Glomerular visceral epithelial cell (primary cell): ENCODE results near the gene BRME1.

Experiments used
- DNase-seq: peaks from one replicate; pipeline ENCODE4 v3.0.0-alpha.2; 2016; ENCODE audit errors: extremely low spot score

The BRME1 gene

DNA sequence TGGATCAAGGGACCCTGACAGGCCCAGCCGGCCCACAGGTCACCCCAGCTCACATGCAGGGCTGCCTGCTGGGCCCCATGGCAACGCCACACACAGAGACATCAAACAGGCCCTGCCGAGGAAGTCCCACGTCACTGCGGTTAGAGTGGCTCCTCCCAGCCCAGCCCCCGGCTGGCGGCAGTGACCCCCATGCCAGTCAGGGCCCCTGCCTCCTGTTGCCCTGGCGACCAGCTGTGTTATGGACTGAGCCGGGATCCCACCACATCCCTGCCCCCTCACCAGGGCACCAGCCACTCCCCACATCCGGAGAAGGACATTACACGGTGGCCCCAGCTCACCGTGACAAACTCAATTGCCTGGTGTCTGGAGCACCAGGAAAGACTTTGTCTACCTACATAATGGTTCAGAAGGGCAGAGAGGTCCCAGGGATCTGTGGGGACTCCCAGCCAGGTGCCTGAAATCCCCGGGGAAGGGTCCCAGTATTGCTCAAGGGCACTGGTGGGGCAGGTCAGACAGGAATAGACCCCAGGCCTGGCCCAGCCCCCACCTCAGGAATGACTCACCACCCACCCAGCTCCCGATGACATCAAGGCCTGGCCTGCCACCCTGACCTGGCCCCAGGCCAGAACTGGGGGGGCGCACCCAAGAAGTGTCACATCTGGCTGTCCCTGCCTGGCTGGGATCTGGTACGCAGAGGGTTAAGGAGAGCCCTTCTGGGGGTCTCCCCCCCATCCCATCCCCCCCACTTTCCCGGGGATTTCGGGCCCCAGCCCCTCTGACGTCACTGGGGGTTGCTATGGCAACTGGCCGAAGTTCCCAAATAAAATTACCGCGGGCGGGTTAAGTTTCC lies 59.1 kb downstream of the BRME1 start:
- peak; percentile 99 for DNase-seq

DNA sequence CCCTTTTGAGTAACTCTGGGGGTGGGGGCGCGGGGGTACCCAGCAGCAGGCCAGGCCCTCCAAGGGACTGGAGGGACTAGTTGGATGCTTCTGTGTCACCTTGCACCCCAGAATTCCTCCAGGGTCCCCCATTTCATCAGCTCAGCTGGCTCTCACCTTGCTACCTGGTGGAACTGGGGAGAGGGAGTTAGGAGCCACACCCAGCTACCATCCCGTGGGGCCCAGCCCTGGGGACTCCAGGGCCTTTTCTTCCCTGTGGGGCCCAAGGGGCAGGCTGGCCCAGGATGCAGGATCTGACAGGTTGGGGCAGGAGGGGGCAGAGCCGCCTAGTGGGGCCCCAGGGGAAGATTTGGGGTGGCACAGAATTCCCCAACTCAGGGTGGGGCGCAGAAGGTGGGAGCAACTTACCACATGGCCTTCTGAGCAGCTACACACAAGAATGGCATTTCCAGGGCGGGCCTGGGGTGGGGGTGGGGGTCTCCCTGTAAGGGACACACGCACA lies 61.7 kb downstream of the BRME1 start:
- no peak for DNase-seq

DNA sequence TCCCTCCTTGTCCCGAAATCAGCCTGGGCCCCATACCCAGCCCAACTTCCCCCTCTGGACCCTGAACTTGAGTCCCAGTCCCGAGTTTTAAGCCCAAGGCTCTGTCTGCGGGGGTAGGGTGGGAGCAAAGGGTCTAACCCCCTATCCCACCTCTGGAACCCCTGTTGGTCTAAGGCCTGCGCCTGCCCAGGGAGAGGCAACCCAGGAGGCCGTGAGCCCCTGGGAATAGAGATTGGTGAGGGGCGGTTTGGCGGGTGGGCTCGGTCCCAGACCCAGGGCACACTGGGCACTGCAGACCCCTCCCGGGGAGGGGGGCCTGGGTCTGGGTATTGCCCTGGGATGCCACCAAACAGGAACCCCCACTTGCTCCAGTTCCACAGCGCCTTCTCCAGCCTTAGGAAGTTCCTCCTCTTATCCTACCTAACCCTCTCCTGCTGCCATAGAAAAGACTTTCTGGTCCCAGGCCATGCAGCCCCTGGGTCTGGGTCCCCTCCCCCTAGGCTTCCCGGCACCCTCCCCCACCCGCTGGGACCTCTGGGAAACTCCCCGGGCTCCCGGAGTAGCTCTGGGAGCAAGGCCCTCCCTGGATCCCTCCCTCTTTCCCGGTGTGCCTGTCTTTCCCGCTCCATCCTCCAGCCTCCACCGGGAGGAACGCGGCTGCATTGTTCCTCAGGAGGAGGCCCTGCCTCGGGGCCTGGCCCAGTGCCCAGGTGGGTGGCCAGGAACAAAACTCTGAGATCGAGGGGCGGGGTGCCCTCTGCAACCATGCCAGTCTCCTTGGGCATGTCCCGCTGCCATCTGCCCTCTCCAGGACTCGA lies 62.6 kb downstream of the BRME1 start:
- DNase-seq, result peak; percentile 86

- peak; percentile 89 for DNase-seq
Measured at GRCh38 chr19:13842291-13843103, 63.4 kb downstream of the BRME1 start.

GRCh38 chr19:13841962-13842290 lies 64.0 kb downstream of the BRME1 start:
- no peak for DNase-seq

GRCh38 chr19:13841086-13841961 lies 64.6 kb downstream of the BRME1 start:
- peak; percentile 65 for DNase-seq

GRCh38 chr19:13840305-13841085 lies 65.4 kb downstream of the BRME1 start:
- peak; percentile 87 for DNase-seq

DNA sequence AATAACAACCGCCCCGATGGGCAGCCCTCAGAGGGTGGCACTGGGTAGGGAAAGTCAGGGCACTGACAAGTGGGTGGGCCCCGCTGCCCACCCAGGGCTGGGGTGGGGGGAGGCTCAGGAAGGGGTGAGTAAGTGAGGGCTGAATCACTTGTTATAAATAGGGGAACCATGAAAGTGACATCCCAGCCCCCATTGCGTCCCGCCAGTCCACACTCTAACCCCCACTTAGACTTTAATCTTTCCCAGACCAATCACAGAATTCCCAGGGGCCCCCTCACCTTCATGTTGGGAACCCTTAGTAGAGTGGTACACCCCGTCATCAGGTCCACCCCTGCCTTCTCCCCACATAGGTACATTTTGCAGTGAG lies 66.0 kb downstream of the BRME1 start:
- DNase-seq, result no peak

DNA sequence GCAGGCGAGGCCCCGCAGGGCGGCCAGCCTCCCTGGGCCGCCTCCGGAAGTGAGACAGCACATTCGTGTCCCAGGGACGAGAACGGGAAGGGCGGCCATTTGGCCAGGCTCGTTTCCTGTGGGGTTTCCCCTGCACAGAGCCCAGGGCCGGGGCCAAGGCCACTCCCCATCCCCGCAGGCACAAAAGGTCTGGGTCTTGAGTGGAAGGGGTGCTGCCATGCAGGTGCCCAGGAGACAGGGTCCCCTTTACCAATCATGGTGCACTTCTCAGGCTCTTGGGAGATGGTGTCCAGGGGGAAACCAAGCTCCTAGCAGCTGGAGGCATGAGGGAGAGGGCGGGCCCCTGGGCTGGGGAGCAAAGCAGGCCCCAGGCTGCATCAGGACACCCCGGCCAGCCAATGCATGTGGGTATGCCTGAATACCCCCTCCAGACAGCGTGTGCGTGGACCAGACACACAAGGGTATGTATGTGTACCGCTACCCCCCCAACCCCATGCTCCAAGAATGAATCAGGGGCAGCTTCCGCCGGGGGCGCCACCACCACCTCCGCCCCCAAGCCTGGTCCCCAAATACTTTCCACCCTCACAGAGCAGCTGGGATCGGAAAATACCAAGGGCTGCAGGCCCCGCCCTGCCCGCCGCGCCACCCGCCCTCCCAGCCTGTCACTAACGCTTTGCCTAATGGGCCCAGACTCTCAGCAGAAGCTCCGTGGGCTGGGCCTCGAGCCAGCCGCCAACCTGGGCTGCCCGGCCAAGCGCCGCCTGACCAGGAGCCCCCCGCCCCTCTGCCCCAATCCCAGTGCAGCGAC lies 66.6 kb downstream of the BRME1 start:
- peak; percentile 91 for DNase-seq

DNA sequence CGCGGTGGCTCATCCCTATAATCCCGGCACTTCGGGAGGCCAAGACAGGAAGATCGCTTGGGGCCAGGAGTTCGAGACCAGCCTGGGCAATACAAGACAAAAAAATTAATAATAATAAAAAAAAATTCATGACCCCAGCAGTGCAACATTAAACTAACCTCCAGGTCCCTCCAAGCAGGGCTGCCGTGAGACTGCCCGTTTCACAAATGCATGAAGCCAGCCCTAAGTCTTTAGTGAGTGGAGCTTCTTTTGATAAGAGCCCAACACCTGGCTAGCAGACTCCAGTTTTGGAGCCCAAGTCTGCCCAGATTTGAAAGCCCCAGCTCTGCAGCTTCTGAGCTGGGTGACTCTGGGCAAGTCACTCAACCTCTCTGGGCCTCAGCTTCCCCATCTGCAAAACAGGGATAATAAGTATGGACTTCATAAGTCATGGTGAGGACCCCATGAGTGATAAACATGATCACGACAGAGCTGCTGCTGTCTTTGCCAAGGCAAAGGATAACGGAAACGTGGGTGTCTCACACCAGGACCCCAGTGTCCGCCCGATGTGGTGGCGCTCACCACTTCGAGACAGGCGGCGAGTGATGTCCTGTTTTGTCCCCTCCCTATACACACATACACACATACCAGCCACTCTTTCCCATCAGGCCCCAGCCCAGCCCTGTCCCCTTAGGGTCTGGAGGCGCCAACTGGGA lies 67.3 kb downstream of the BRME1 start:
- no peak for DNase-seq

- no peak for DNase-seq
Measured at GRCh38 chr19:13835791-13836723, 69.9 kb downstream of the BRME1 start.

GRCh38 chr19:13834244-13835069 lies 71.5 kb downstream of the BRME1 start:
- DNase-seq, result peak; percentile 62

DNA sequence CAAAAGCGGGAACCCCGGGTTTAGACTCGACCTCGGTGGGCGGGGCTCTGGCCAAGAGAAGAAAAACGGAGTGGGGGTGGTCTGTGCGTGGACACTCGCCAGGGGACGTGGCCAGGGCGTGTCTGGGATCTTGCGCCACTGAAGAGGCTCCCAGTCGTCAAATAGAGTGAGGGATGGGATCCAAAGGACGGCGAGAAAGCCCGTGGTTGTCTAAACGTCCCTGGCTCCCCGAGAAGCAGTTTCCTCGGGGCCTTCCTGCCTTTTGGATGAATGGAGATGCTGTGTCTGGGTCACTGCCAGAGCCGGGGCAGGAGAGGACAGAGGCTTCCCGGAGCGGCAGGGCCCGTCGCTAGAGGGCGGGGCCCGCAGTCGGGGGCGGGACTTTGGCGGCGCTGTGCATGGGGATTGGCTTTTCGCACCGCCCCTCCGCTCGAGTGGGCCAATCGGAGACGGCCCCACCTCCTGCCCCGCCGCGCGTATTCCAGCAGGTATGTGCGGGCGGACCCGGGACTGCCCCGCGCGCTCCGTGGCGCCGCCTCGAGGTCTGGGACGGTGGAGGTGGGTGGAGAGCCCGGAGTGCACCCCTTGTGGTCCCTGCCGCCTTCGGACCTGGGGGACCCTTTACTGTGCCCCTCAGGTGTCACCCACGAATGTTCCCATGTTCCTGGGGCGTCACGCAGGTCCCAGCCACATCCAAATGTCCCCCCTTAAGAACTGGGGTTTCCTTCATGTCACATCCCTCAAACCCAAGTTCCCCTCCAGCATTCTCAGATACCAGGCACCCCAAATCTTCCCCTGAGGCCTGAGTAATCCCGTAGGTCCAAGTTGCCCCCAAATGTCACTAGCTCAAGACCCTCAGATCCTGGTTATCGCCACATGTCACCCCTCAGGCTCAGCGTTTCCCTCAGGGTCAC lies 72.3 kb downstream of the BRME1 start:
- peak; percentile 95 for DNase-seq
